Osteoblast (primary cell): ENCODE data around the gene AUTS2. TPM values are rescaled to one million over a fixed set of nuclear protein-coding genes. Genes with fewer than 3 reads are reported as not detected.

Experiments used
- DNase-seq: peaks from one replicate; pipeline ENCODE4 v3.0.0; 2011; ENCODE audit warnings: low spot score, mixed read lengths; ENCODE audit not compliant: insufficient read length; ENCODE audit errors: missing footprints
- H2AFZ ChIP-seq: 2 replicates; pipeline ENCODE4 v1.6.0; 2011; ENCODE audit warnings: mild to moderate bottlenecking, low read length
- H3K27ac ChIP-seq: 2 replicates; pipeline ENCODE4 v1.5.1; 2011; ENCODE audit warnings: mild to moderate bottlenecking, low read depth, low read length, moderate library complexity
- H3K27me3 ChIP-seq: 2 replicates; pipeline ENCODE4 v1.6.0; 2012; ENCODE audit warnings: mild to moderate bottlenecking, control low read depth, inconsistent platforms, low read length, moderate library complexity; ENCODE audit not compliant: insufficient read depth
- H3K36me3 ChIP-seq: 2 replicates; pipeline ENCODE4 v1.5.1; 2011; ENCODE audit warnings: mild to moderate bottlenecking, low read length, control low read depth, moderate library complexity; ENCODE audit not compliant: insufficient read depth
- H3K4me1 ChIP-seq: 2 replicates; pipeline ENCODE4 v1.5.1; 2011; ENCODE audit warnings: mild to moderate bottlenecking, low read length, control low read depth, moderate library complexity; ENCODE audit not compliant: insufficient read depth
- H3K4me2 ChIP-seq: 2 replicates; pipeline ENCODE4 v1.6.0; 2011; ENCODE audit warnings: mild to moderate bottlenecking, low read length; ENCODE audit not compliant: insufficient read depth
- H3K4me3 ChIP-seq: fragments of 200-600 bp; sonication (generic); 3 replicates; pipeline ENCODE4 v1.5.1; 2012; ENCODE audit warnings: mild to moderate bottlenecking, low read length, inconsistent platforms; ENCODE audit not compliant: insufficient read depth
- H3K79me2 ChIP-seq: 2 replicates; pipeline ENCODE4 v1.6.0; 2012; ENCODE audit warnings: mild to moderate bottlenecking, low read length, control low read depth, inconsistent platforms; ENCODE audit not compliant: insufficient read depth
- H3K9me3 ChIP-seq: 2 replicates; pipeline ENCODE4 v1.5.1; 2011; ENCODE audit warnings: low read depth, low read length, control low read depth
- H4K20me1 ChIP-seq: 2 replicates; pipeline ENCODE4 v1.6.0; 2012; ENCODE audit warnings: mild to moderate bottlenecking, low read length, control low read depth; ENCODE audit not compliant: insufficient read depth
- CTCF ChIP-seq: IDR thresholded peaks from 2 replicates; pipeline ENCODE4 v1.5.1; 2011; ENCODE audit warnings: mild to moderate bottlenecking, low read depth, low read length, moderate library complexity; ENCODE audit errors: extremely low read depth
- total RNA-seq: library from RNA; depleted of rRNA; stranded (reverse); fragments of >200 nt; gene quantifications from 2 replicates; pipeline ENCODE4 v1.2.3, GENCODE V29; 2012

Gene AUTS2
- total RNA-seq, 1 donor: 15.2 TPM

GRCh38 chr7:70657571-70657970, 1059.3 kb downstream of the AUTS2 start:
- no peaks in the 10 kb centered on the region for H3K36me3 ChIP-seq
- no peak overlapping the region for H2AFZ ChIP-seq
- H3K4me1 ChIP-seq: no peaks in the 10 kb centered on the region
- no peak overlapping the region for H3K4me3 ChIP-seq
- H3K27ac ChIP-seq: no peak overlapping the region
- no peaks in the 10 kb centered on the region for H3K79me2 ChIP-seq
- DNase-seq: no peak
- no peaks in the 10 kb centered on the region for H3K27me3 ChIP-seq
- H3K4me2 ChIP-seq: no peak overlapping the region
- no peaks in the 10 kb centered on the region for H4K20me1 ChIP-seq
- H3K9me3 ChIP-seq: no peaks in the 10 kb centered on the region
- no peak for TF ChIP-seq CTCF

- H3K4me2 ChIP-seq: no peak overlapping the region
- H3K9me3 ChIP-seq: no peaks in the 10 kb centered on the region
- no peaks in the 10 kb centered on the region for H3K36me3 ChIP-seq
- H3K79me2 ChIP-seq: no peaks in the 10 kb centered on the region
- H4K20me1 ChIP-seq: no peaks in the 10 kb centered on the region
- DNase-seq: no peak
- no peak overlapping the region for H3K4me3 ChIP-seq
- H2AFZ ChIP-seq: no peak overlapping the region
- H3K4me1 ChIP-seq: no peaks in the 10 kb centered on the region
- H3K27ac ChIP-seq: no peak overlapping the region
- no peaks in the 10 kb centered on the region for H3K27me3 ChIP-seq
- TF ChIP-seq CTCF: no peak
Measured at GRCh38 chr7:70657989-70658632, 1059.8 kb downstream of the AUTS2 start.

- Histone ChIP-seq H2AFZ (no peak overlapping the region), H3K79me2 (no peaks in the 10 kb centered on the region), H3K9me3 (no peaks in the 10 kb centered on the region), H3K27me3 (no peaks in the 10 kb centered on the region), H3K4me3 (no peak overlapping the region), H3K4me2 (no peak overlapping the region), H3K4me1 (no peaks in the 10 kb centered on the region), H4K20me1 (no peaks in the 10 kb centered on the region), H3K36me3 (no peaks in the 10 kb centered on the region), H3K27ac (no peak overlapping the region)
- no peak for DNase-seq
- TF ChIP-seq CTCF: no peak
Measured at GRCh38 chr7:70659263-70659662, 1061.0 kb downstream of the AUTS2 start.

GRCh38 chr7:70660154-70660818, 1062.0 kb downstream of the AUTS2 start:
- H3K4me2 ChIP-seq: no peak overlapping the region
- H3K4me3 ChIP-seq: no peak overlapping the region
- DNase-seq: no peak
- H3K36me3 ChIP-seq: no peaks in the 10 kb centered on the region
- H3K27me3 ChIP-seq: no peaks in the 10 kb centered on the region
- no peak overlapping the region for H3K27ac ChIP-seq
- H3K9me3 ChIP-seq: no peaks in the 10 kb centered on the region
- no peaks in the 10 kb centered on the region for H3K79me2 ChIP-seq
- H3K4me1 ChIP-seq: no peaks in the 10 kb centered on the region
- TF ChIP-seq CTCF: no peak
- no peak overlapping the region for H2AFZ ChIP-seq
- no peaks in the 10 kb centered on the region for H4K20me1 ChIP-seq
